PC-3 (cell line): ENCODE data around the gene PMIS2.

Source experiments
- EZH2 ChIP-seq: fragments of 300-600 bp; sonication (generic); IDR thresholded peaks from one replicate; pipeline ENCODE4 v1.6.1; 2017; ENCODE audit warnings: antibody characterized with exemption, mild to moderate bottlenecking, low read length; ENCODE audit not compliant: unreplicated experiment
- TF ChIP-seq, protein P1 (sequence below): fragments of 300-600 bp; sonication (generic); conservative IDR thresholded peaks from 2 replicates; pipeline ENCODE4 v1.5.1; 2017; ENCODE audit warnings: antibody characterized with exemption, low read depth, mild to moderate bottlenecking, low read length

GRCh38 chr19:35620001-35620400 lies 34.0 kb downstream of the PMIS2 start:
- TF ChIP-seq, protein P1, sequence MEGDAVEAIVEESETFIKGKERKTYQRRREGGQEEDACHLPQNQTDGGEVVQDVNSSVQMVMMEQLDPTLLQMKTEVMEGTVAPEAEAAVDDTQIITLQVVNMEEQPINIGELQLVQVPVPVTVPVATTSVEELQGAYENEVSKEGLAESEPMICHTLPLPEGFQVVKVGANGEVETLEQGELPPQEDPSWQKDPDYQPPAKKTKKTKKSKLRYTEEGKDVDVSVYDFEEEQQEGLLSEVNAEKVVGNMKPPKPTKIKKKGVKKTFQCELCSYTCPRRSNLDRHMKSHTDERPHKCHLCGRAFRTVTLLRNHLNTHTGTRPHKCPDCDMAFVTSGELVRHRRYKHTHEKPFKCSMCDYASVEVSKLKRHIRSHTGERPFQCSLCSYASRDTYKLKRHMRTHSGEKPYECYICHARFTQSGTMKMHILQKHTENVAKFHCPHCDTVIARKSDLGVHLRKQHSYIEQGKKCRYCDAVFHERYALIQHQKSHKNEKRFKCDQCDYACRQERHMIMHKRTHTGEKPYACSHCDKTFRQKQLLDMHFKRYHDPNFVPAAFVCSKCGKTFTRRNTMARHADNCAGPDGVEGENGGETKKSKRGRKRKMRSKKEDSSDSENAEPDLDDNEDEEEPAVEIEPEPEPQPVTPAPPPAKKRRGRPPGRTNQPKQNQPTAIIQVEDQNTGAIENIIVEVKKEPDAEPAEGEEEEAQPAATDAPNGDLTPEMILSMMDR = no peak
- TF ChIP-seq EZH2 = no peak
